K562 (cell line): ENCODE data around the gene ZNF839.

Source experiments
- TAL1 ChIP-seq: fragments of 450-650 bp; IDR thresholded peaks from 2 replicates; pipeline ENCODE4 v1.6.1; 2016; ENCODE audit warnings: mild to moderate bottlenecking
- TRIM24 ChIP-seq, 2 experiments: fragments of 450-650 bp; IDR thresholded peaks; 2 replicates each; pipeline ENCODE4 v1.6.1; 2016

GRCh38 chr14:102304611-102305506, 14.7 kb upstream of the ZNF839 start, which contains the start of gene MOK:
- no peak for TF ChIP-seq TRIM24 (IDR thresholded peaks at IDR 0.05)
- no peak for TF ChIP-seq TAL1
